Gastroesophageal sphincter (tissue), 4 donors: Measurements from ENCODE around the gene LTF. TPM values are rescaled to one million over a fixed set of nuclear protein-coding genes. Genes with fewer than 3 reads are reported as not detected.
"Not testable (repeated sequence)": the region's sequence is repeated elsewhere in the genome, so short reads cannot be mapped to it uniquely, and the experiment has no call there.

Source experiments
- ATAC-seq: fragments of 150-250 bp; one replicate; pipeline ENCODE4 v1.9.1; 2016; ENCODE audit warnings: mild to moderate bottlenecking, moderate library complexity
- H3K27ac ChIP-seq, 4 donors: fragments of 200-600 bp; sonication (generic) in 3 of 4; 1 replicate in 3 of 4; 2 replicates in 1 of 4; pipeline ENCODE4 v1.5.1; 2016 to 2019
- H3K27me3 ChIP-seq: fragments of 200-600 bp; sonication (generic); one replicate; pipeline ENCODE4 v1.5.1; 2019
- H3K36me3 ChIP-seq, 2 donors: fragments of 200-600 bp; sonication (generic); one replicate each; pipeline ENCODE4 v1.5.1; 2019; ENCODE audit warnings: control low read depth in 1 of 2
- H3K4me1 ChIP-seq, 3 donors: fragments of 200-600 bp; sonication (generic); 1 replicate in 2 of 3; 2 replicates in 1 of 3; pipeline ENCODE4 v1.5.1; 2016 to 2019; ENCODE audit warnings: control low read depth in 2 of 3
- H3K4me3 ChIP-seq, 2 donors: fragments of 200-600 bp; sonication (generic); one replicate each; pipeline ENCODE4 v1.5.1; 2019; ENCODE audit warnings: mild to moderate bottlenecking in 1 of 2, moderate library complexity in 1 of 2
- H3K9me3 ChIP-seq, 3 donors: fragments of 200-600 bp; sonication (generic); one replicate each; pipeline ENCODE4 v1.5.1; 2017 to 2019; ENCODE audit warnings: control low read depth in 2 of 3
- EP300 ChIP-seq: sonication (generic); formaldehyde crosslinking; IDR thresholded peaks from one replicate; pipeline ENCODE4 v1.6.1; 2017; ENCODE audit warnings: antibody characterized with exemption, mild to moderate bottlenecking
- POLR2A ChIP-seq, 2 donors: fragments of 450-650 bp; IDR thresholded peaks; one replicate each; pipeline ENCODE4 v1.6.1; 2017; ENCODE audit warnings: antibody characterized with exemption in 2 of 2, mild to moderate bottlenecking in 2 of 2, moderate library complexity in 1 of 2
- POLR2AphosphoS5 ChIP-seq: sonication (generic); formaldehyde crosslinking; IDR thresholded peaks from one replicate; pipeline ENCODE4 v1.6.1; 2017; ENCODE audit warnings: antibody characterized with exemption
- WGBS, 2 donors: methylation state at CpG; one replicate each; pipeline ENCODE4 v1.1.5; 2018; ENCODE audit warnings: low coverage in 1 of 2; 5-methylcytosine and 5-hydroxymethylcytosine counted together
- total RNA-seq, 4 donors: library from RNA; depleted of rRNA; stranded (reverse); fragments of >200 nt; gene quantifications; one replicate each; pipeline ENCODE4 v1.1.0, GENCODE V29; 2016
- TF ChIP-seq, protein P1 (sequence below), 4 experiments: fragments of 200-600 bp in 2 of 4; fragments of 450-650 bp in 2 of 4; sonication (generic) in 1 of 4; IDR thresholded peaks; one replicate each; pipeline ENCODE4 v1.5.1; 2017 to 2019; ENCODE audit warnings: antibody characterized with exemption in 4 of 4, mild to moderate bottlenecking in 2 of 4, moderate library complexity in 2 of 4

The LTF gene
- total RNA-seq, 4 donors from 2014 or later = 1.2 to 198 (median 1.4) TPM

DNA sequence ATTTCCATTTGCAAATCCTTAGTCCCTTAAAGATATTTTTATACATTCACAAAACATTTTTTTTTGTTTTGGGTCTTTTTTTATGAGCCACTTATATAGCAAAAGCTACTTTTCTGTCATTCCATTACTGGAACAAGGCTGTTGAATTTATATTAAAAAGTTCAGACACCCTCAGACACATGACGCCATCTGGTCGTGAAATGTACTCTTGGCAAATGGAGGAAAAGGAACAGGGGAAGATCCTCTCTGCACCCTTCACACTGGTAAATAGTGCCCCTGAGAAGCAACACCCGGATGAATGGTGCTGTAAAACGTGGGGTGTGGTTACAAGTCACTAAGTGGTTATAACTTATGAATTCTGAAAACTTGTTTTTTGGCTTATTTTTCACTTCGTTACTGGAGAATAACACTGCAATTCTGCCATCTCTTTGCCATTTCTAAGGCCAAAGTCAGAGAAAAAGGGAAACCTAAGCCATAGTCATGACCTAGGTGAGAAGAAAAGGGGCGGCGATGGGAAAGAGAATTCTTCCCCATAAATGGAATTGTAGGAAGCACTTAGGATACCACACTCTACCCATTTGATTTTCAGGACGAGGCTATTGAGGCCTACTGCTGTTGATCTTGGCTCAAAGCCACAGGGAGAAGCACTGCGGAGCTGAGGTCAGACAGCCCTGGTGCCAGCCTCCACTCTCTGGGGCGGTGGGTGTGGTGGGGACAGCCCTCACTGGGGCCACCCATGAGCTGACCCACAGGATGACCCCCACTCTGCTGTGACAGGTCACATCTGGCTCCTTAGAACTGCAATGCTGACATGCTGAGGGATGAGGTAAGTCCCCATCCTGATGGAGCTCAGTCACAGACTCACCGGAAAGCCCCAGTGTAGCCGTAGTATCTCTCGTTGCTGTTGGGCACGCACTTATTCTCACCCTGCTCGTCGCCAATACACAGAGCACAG lies 21.9 kb downstream of the LTF start:
- TF ChIP-seq EP300 (no peak), POLR2AphosphoS5 (no peak), POLR2A (IDR thresholded peaks at IDR 0.05) (no peak)
- TF ChIP-seq, protein P1, sequence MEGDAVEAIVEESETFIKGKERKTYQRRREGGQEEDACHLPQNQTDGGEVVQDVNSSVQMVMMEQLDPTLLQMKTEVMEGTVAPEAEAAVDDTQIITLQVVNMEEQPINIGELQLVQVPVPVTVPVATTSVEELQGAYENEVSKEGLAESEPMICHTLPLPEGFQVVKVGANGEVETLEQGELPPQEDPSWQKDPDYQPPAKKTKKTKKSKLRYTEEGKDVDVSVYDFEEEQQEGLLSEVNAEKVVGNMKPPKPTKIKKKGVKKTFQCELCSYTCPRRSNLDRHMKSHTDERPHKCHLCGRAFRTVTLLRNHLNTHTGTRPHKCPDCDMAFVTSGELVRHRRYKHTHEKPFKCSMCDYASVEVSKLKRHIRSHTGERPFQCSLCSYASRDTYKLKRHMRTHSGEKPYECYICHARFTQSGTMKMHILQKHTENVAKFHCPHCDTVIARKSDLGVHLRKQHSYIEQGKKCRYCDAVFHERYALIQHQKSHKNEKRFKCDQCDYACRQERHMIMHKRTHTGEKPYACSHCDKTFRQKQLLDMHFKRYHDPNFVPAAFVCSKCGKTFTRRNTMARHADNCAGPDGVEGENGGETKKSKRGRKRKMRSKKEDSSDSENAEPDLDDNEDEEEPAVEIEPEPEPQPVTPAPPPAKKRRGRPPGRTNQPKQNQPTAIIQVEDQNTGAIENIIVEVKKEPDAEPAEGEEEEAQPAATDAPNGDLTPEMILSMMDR (IDR thresholded peaks at IDR 0.05) = peak in 3 of 4 experiments; percentile 35 to 55 (median 50)
- Histone ChIP-seq H3K36me3 (no peaks in the 10 kb centered on the region), H3K4me3 (no peak overlapping the region), H3K27me3 (peaks cover 11% of the 10 kb centered on the region), H3K9me3 (no peaks in the 10 kb centered on the region), H3K4me1 (no peaks in the 10 kb centered on the region), H3K27ac (no peak overlapping the region)
- peak; percentile 10 for ATAC-seq
- WGBS, 2 donors = 38 to 49% methylated on average over 8 of the region's 16 CpGs

DNA sequence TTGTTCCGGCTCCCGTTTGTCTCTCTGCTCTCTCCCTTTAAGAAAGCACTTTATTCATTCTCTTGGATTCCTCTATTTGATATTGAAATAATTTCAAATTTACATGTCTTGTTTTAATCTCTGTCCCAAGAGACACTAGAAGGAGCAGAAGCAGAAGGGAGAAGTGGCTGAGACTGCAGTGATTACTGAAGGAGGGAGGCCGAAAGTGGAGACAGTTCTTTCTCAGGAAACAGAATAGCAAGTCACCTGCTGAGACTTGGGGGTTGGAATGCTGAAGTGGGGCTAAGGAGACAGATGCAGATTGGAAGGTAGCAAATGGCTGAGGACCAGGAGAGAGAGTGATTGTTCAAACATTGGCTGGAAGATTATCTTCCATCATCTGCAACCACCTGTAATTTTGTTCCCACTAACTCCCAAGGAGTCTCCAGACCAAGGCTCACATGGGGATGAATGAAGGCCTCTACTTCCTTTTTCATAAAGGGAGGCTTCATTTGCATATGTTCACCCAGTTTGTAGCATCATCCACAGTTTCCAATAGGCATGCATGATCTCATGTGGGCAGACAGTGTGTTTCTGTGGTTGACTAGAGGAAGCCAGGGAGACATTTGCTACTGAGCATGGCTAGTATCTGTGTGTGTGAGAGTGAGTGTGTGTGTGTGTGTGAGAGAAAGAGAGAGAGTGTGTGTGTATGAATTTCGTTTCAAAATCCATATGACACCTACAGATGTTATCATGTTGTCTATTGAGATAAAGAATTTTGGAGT lies 24.0 kb downstream of the LTF start:
- 72 to 87% methylated on average over 4 of the region's 4 CpGs for WGBS, 2 donors
- no peak for TF ChIP-seq POLR2A (IDR thresholded peaks at IDR 0.05)
- TF ChIP-seq, protein P1 (IDR thresholded peaks at IDR 0.05) = no peak
- no peak for TF ChIP-seq EP300
- no peak for TF ChIP-seq POLR2AphosphoS5

DNA sequence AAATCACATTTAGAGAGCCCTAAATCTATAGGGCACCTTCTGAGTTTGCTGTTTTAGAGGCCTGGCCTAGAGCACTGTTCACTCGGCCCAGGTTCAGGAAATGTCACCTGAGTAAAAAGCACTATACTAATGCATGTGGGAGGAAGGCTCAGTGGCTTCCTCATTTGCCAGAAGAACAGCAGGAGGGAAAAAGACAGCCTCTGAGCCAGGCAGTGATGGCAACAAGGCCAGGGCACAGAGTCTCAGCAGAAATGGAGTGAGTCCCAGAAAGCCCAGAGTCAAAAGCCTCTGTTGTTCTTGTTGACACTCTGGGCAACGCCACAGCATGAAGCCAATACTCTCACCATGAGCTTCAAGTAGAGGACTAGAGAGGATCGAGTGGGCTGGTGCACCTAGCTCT lies 25.9 kb downstream of the LTF start:
- no peak for ATAC-seq
- TF ChIP-seq POLR2AphosphoS5 = no peak
- no peak for TF ChIP-seq POLR2A (IDR thresholded peaks at IDR 0.05)
- no peak for TF ChIP-seq EP300
- TF ChIP-seq, protein P1 (IDR thresholded peaks at IDR 0.05) = no peak
- Histone ChIP-seq H3K9me3 (no peaks in the 10 kb centered on the region), H3K4me3 (no peak overlapping the region), H3K36me3 (no peaks in the 10 kb centered on the region), H3K4me1 (no peaks in the 10 kb centered on the region), H3K27ac (no peak overlapping the region), H3K27me3 (no peaks in the 10 kb centered on the region)
- 63 to 84% methylated on average over 1 to 3 of the region's 3 CpGs for WGBS, 2 donors

More for the DNA sequence above, 24.0 kb downstream of the LTF start:
- Histone ChIP-seq H3K27me3 (peaks cover 11% of the 10 kb centered on the region), H3K4me1 (no peaks in the 10 kb centered on the region), H3K27ac (no peak overlapping the region), H3K9me3 (no peaks in the 10 kb centered on the region), H3K4me3 (no peak overlapping the region), H3K36me3 (no peaks in the 10 kb centered on the region)
- no peak for ATAC-seq

DNA sequence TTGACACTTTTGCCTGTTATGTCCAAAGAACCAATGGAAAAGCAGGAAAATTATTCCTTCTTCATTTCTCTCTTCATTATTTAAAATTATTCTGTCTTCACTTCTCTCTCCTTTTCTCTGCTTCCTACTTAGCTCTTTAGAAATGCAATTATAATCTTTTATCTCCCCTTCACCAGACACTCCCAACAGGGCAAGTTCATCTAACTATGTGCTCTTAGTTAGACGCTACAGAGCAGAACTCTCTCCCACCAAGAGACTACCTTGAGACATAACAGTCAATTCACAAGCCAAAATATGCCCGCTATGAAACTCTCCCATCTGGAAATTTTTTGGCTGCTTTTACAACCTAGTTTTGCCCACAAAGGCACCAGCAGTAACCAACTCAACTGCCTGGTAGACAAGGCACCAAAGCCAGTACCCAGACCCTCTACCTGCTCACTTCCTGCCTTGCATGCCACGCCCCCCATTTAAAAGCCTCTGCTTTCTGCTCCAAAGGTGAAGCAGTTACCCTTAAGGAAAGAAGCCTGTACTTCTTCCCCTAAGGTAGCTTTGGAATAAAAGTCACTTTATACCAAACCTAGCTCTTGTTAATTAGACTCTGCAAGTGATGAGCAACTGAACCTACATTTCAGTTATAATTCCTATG lies 29.5 kb downstream of the LTF start:
- Histone ChIP-seq H3K27ac (no peak overlapping the region), H3K9me3 (peaks cover 0 to 12% (median 0%) of the 10 kb centered on the region in 3 donors), H3K27me3 (no peaks in the 10 kb centered on the region), H3K4me1 (no peaks in the 10 kb centered on the region), H3K4me3 (no peak overlapping the region), H3K36me3 (no peaks in the 10 kb centered on the region)
- WGBS, 2 donors = 80 to 88% methylated on average over 2 to 3 of the region's 3 CpGs
- no peak for TF ChIP-seq POLR2AphosphoS5
- ATAC-seq = no peak

DNA sequence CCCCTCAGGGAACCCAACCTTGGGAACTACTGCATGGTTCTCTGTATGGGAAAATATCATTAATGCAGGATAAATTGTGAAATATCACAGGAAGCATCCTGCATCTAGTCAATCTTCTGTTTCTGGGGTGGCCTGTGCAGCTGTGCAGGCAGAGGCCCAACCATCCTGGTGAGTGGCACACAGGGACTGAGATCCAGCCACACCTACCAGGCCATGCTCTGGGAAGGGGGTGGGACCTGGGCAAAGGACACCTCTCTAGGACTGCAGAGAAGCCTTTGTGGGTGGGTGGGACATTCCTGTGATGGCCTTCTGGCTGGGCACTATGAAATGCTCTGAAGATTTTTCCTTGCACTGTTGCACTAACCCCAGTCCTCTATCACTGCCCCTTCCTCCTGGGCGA lies 30.9 kb downstream of the LTF start:
- WGBS, 2 donors = 75 to 78% methylated on average over 1 of the region's 1 CpG
- H3K4me3 ChIP-seq = no peak overlapping the region
- H3K27ac ChIP-seq = no peak overlapping the region
- ATAC-seq = no peak
- H3K4me1 ChIP-seq = no peaks in the 10 kb centered on the region
- TF ChIP-seq EP300 (no peak), POLR2A (IDR thresholded peaks at IDR 0.05) (no peak)
- TF ChIP-seq, protein P1 (IDR thresholded peaks at IDR 0.05) = no peak
- no peaks in the 10 kb centered on the region for H3K27me3 ChIP-seq
- no peaks in the 10 kb centered on the region for H3K36me3 ChIP-seq
- H3K9me3 ChIP-seq = peaks cover 0 to 12% (median 0%) of the 10 kb centered on the region in 3 donors

DNA sequence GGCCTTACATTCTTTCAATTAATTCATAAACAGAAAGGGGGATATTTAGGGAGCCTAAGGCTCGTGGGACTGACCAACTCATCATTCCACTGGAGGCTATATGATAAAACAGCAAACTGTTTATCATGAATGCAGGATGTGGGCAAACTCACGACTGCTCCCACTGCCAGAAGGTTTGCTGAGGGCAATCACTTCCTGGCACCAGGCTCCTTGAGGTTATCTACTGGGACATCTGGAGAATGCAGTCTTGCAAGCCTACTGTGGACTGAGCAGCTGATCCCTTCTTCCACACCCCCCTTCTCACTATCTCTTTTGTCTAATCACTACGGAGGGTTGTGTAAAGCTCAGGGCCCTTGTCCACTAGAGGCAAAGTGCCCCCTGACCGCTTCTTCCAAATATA lies 31.6 kb downstream of the LTF start:
- WGBS, 2 donors = 78 to 85% methylated on average over 3 to 4 of the region's 4 CpGs
- H3K27ac ChIP-seq, H3K27me3 ChIP-seq, H3K4me1 ChIP-seq, ATAC-seq, H3K4me3 ChIP-seq, H3K36me3 ChIP-seq: not testable (repeated sequence)
- H3K9me3 ChIP-seq = peaks cover 0 to 12% (median 0%) of the 10 kb centered on the region in 3 donors

DNA sequence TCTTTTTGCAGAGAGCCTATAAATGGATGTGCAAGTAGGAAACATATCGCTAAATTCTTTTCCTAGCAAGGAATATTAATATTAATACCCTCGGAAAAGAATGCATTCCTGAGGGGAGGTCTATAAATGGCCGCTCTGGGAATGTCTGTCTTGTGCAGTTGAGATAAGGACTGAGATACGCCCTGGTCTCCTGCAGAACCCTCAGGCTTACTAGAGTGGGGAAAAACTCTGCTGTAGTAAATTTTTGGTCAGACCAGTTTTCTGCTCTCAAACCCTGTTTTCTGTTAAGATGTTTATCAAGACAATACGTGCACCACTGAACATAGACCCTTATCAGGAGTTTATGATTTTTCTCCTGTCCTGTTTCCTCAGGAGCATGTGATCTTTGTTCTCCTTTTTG lies 32.8 kb downstream of the LTF start:
- H3K27me3 ChIP-seq, H3K4me1 ChIP-seq, H3K4me3 ChIP-seq, ATAC-seq, H3K27ac ChIP-seq, H3K36me3 ChIP-seq: not testable (repeated sequence)
- 88 to 91% methylated on average over 5 of the region's 5 CpGs for WGBS, 2 donors
- peaks cover 0 to 12% (median 0%) of the 10 kb centered on the region in 3 donors for H3K9me3 ChIP-seq
